GM23248 (cell line): ENCODE results near the gene NUP153. TPM values are rescaled to one million over a fixed set of nuclear protein-coding genes. Genes with fewer than 3 reads are reported as not detected.

ENCODE experiments used
- DNase-seq: peaks from one replicate; pipeline ENCODE4 v3.0.0-alpha.2; 2015
- H2AFZ ChIP-seq: fragments of 200-600 bp; sonication (generic); 2 replicates; pipeline ENCODE4 v1.6.1; 2016; ENCODE audit warnings: antibody characterized with exemption
- H3F3A ChIP-seq: fragments of 200-600 bp; sonication (generic); 2 replicates; pipeline ENCODE4 v1.6.1; 2016; ENCODE audit warnings: mild to moderate bottlenecking, antibody characterized with exemption, mixed run types; ENCODE audit not compliant: insufficient read depth
- H3K27ac ChIP-seq: fragments of 200-600 bp; sonication (generic); 2 replicates; pipeline ENCODE4 v1.5.1; 2016; ENCODE audit warnings: mild to moderate bottlenecking
- H3K27me3 ChIP-seq: fragments of 200-600 bp; sonication (generic); replicated peaks from 2 replicates; pipeline ENCODE4 v1.6.1; 2016; ENCODE audit warnings: mild to moderate bottlenecking; ENCODE audit not compliant: insufficient read depth
- H3K36me3 ChIP-seq: fragments of 200-600 bp; sonication (generic); 2 replicates; pipeline ENCODE4 v1.6.1; 2016; ENCODE audit warnings: low read depth, mild to moderate bottlenecking
- H3K4me1 ChIP-seq: fragments of 200-600 bp; sonication (generic); 2 replicates; pipeline ENCODE4 v1.6.1; 2016; ENCODE audit warnings: mild to moderate bottlenecking; ENCODE audit not compliant: insufficient read depth
- H3K4me2 ChIP-seq: fragments of 200-600 bp; sonication (generic); one replicate; pipeline ENCODE4 v1.6.1; 2016; ENCODE audit warnings: mild to moderate bottlenecking; ENCODE audit not compliant: unreplicated experiment
- H3K4me3 ChIP-seq: fragments of 200-600 bp; sonication (generic); 2 replicates; pipeline ENCODE4 v1.5.1; 2016; ENCODE audit warnings: mild to moderate bottlenecking
- H3K79me2 ChIP-seq: fragments of 200-600 bp; sonication (generic); 2 replicates; pipeline ENCODE4 v1.6.1; 2016; ENCODE audit warnings: mild to moderate bottlenecking; ENCODE audit not compliant: insufficient read depth
- H3K9ac ChIP-seq: fragments of 200-600 bp; sonication (generic); 2 replicates; pipeline ENCODE4 v1.6.1; 2016; ENCODE audit warnings: mild to moderate bottlenecking
- H3K9me2 ChIP-seq: fragments of 200-600 bp; sonication (generic); 2 replicates; pipeline ENCODE4 v1.6.1; 2016; ENCODE audit warnings: mixed run types, mild to moderate bottlenecking, moderate library complexity; ENCODE audit not compliant: insufficient read depth
- H3K9me3 ChIP-seq: fragments of 200-600 bp; sonication (generic); one replicate; pipeline ENCODE4 v1.6.1; 2017; ENCODE audit warnings: low read depth
- H4K20me1 ChIP-seq: fragments of 200-600 bp; sonication (generic); 2 replicates; pipeline ENCODE4 v1.6.0; 2016; ENCODE audit not compliant: insufficient read depth
- EZH2 ChIP-seq: fragments of 200-600 bp; sonication (generic); IDR thresholded peaks from 2 replicates; pipeline ENCODE4 v1.6.1; 2018; ENCODE audit warnings: antibody characterized with exemption, mild to moderate bottlenecking; ENCODE audit not compliant: insufficient read depth, poor library complexity, severe bottlenecking
- EZH2phosphoT487 ChIP-seq: fragments of 200-600 bp; sonication (generic); IDR thresholded peaks from 2 replicates; pipeline ENCODE4 v1.6.1; 2018; ENCODE audit warnings: antibody characterized with exemption, moderate library complexity, mild to moderate bottlenecking, low read depth; ENCODE audit not compliant: insufficient read depth
- WGBS, 2 experiments: methylation state at CpG; one replicate each; pipeline ENCODE4 v1.1.6; 2015 to 2017; ENCODE audit warnings: low lambda C conversion rate in 2 of 2, low coverage in 1 of 2; ENCODE audit errors: missing lambda C conversion rate in 2 of 2; 5-methylcytosine and 5-hydroxymethylcytosine counted together
- in situ Hi-C: fragments of 300-500 bp; cut with MboI; formaldehyde crosslinking; loops from 2 replicates; pipeline ENCODE4 v1.15.0; 2020
- polyA plus RNA-seq: library from polyadenylated mRNA; unstranded; fragments of >200 nt; fragmentation: Nextera tagmentation; extraction: Ambion mirVana; gene quantifications from 2 replicates; pipeline ENCODE4 v1.2.1, GENCODE V29; 2016
- total RNA-seq: library from RNA; depleted of rRNA; stranded (reverse); fragments of >200 nt; shearing (Covaris generic); gene quantifications from 2 replicates; pipeline ENCODE4 v1.2.3, GENCODE V29; 2014

The NUP153 gene
- total and polyA plus RNA-seq, 2 experiments from 2014 or later: 12.6 to 25.3 TPM

DNA sequence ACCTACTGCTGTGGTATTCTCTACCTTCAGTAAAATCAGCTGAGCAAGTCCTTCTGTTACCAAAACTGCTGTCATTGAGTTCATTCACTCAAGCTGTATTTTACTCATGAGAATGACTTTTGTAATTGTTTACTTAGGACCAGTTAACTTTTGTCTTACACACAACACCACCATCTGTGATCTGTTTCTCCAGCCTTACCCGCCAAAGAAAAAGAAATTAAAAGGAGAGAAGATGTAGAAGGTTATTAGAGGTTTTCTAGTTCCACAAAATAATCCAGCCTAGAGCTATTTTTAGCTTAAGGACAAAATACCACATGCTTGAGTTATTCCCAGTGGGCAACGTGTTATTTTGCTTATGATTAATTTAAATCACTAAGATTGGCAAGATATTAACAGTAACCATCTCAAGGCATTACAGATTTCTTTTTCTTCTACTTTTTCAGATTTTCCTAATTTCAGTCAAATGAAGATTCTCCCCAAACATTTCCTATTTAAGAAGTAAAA, 68.5 kb downstream of the NUP153 start:
- no peaks in the 10 kb centered on the region for H3K27me3 ChIP-seq
- no peaks in the 10 kb centered on the region for H3K9me2 ChIP-seq
- H3K9ac ChIP-seq: no peak overlapping the region
- TF ChIP-seq EZH2phosphoT487 (no peak), EZH2 (no peak)
- H3K27ac ChIP-seq: no peak overlapping the region
- no peak overlapping the region for H2AFZ ChIP-seq
- peaks cover 58% of the 10 kb centered on the region for H3K36me3 ChIP-seq
- in situ Hi-C loops: no loop called here
- 82 to 85% methylated on average over 2 of the region's 2 CpGs for WGBS, 2 experiments
- H3K4me3 ChIP-seq: no peak overlapping the region
- no peak for DNase-seq
- H3F3A ChIP-seq: peaks cover 7% of the 10 kb centered on the region
- no peaks in the 10 kb centered on the region for H3K4me1 ChIP-seq
- H3K79me2 ChIP-seq: peaks cover 99% of the 10 kb centered on the region
- no peak overlapping the region for H3K4me2 ChIP-seq
- H4K20me1 ChIP-seq: peaks cover 4% of the 10 kb centered on the region
- no peaks in the 10 kb centered on the region for H3K9me3 ChIP-seq

DNA sequence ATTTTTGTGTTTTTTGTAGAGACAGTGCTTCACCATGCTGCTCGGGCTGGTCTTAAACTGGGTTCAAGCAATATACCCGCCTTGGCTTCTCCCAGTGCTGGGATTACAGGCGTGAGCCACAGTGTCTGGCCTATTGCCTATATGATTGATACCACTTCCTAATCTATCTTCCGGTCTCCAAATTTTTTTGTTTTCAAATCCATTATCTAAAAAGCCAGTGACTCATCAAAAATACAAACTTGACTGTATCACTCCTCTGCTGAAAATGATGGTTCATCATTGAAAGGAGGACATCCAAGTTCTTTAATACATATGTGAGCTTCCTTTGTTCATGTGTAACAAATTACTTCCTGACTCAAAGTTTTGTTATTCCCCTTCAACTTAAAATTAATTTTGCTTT, 71.2 kb downstream of the NUP153 start:
- H3K9me3 ChIP-seq: no peaks in the 10 kb centered on the region
- in situ Hi-C loops: no loop called here
- no peak for DNase-seq
- H3K4me3 ChIP-seq: no peak overlapping the region
- H3K9me2 ChIP-seq: no peaks in the 10 kb centered on the region
- peaks cover 98% of the 10 kb centered on the region for H3K79me2 ChIP-seq
- H2AFZ ChIP-seq: no peak overlapping the region
- no peak overlapping the region for H3K4me2 ChIP-seq
- H3F3A ChIP-seq: peaks cover 7% of the 10 kb centered on the region; the same call in 1 of the 2 replicates
- no peak overlapping the region for H3K27ac ChIP-seq
- TF ChIP-seq EZH2phosphoT487 (no peak), EZH2 (no peak)
- no peaks in the 10 kb centered on the region for H3K27me3 ChIP-seq
- H3K4me1 ChIP-seq: no peaks in the 10 kb centered on the region
- H4K20me1 ChIP-seq: peaks cover 4% of the 10 kb centered on the region
- H3K9ac ChIP-seq: no peak overlapping the region
- H3K36me3 ChIP-seq: peaks cover 53% of the 10 kb centered on the region
- WGBS, 2 experiments: 75 to 83% methylated on average over 4 of the region's 4 CpGs

DNA sequence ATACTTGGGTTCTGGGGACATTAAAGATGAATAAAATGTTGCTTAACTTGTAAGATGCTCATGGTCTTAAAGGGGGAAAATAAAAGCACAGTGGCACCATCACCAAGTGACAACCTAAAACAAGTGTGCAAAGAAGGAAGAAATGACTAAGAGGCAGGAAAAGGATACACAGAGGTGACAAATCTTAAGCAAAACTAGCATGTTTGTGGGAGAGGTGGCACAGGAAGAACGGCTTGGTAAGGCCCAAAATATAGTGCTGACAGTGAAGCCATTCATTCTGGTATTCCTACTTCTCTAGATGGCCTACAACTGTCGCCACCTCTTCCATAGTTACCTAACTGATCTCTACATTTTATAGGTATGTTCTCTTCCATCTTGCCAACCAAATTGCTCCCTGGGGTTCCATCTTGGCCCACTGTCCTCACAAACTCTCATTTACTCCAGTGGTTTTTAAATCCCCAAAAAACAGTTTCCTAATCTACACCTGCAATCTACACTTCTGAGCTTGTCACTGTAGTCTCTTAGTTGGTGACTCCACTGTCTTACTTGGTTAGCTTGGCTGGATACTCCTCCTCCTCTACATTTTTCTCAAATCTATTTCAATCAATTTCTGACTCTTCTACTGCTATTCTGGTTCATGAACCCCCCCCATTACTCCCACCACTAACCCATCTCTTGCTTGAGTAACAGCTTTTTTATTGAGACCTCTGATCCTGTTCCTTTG, 73.1 kb downstream of the NUP153 start:
- Histone ChIP-seq H3K27me3 (no peaks in the 10 kb centered on the region), H3K9me2 (no peaks in the 10 kb centered on the region), H3K4me3 (no peak overlapping the region), H2AFZ (no peak overlapping the region), H3K4me1 (no peaks in the 10 kb centered on the region), H3K36me3 (peaks cover 48% of the 10 kb centered on the region), H3K4me2 (no peak overlapping the region), H3K9ac (no peak overlapping the region), H4K20me1 (peaks cover 4% of the 10 kb centered on the region), H3F3A (no peaks in the 10 kb centered on the region), H3K9me3 (no peaks in the 10 kb centered on the region), H3K27ac (no peak overlapping the region), H3K79me2 (peaks cover 90% of the 10 kb centered on the region)
- DNase-seq: no peak
- TF ChIP-seq EZH2: no peak
- no peak for TF ChIP-seq EZH2phosphoT487
- in situ Hi-C loops: no loop called here
- 92 to 98% methylated on average over 2 of the region's 2 CpGs for WGBS, 2 experiments

DNA sequence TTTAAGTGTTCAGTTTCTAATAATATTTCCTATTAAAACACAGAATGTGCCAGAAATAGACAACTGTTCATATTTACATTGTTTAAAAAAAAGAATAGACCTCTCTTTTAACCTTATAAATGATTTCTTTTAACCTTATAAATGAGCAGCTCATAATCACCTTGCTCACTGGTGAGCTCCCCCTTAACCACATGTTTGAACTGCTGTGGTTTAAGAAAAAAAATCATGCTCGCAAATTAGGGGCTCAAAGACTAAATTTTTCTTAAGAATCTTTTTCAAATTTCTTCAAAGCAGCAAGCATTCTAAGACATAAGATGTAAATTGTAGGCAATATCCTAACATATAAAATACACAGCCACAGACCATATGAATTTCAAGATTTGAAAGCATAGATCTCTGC, 73.8 kb downstream of the NUP153 start:
- Histone ChIP-seq H3K27ac (no peak overlapping the region), H3K4me1 (no peaks in the 10 kb centered on the region), H3K27me3 (no peaks in the 10 kb centered on the region), H3K9ac (no peak overlapping the region), H3F3A (no peaks in the 10 kb centered on the region), H3K4me3 (no peak overlapping the region), H3K36me3 (peaks cover 46% of the 10 kb centered on the region), H3K9me2 (no peaks in the 10 kb centered on the region), H3K4me2 (no peak overlapping the region), H3K79me2 (peaks cover 87% of the 10 kb centered on the region), H2AFZ (no peak overlapping the region), H4K20me1 (peaks cover under 1% of the 10 kb centered on the region; the same call in 1 of the 2 replicates), H3K9me3 (no peaks in the 10 kb centered on the region)
- in situ Hi-C loops: no loop called here
- no peak for DNase-seq
- TF ChIP-seq EZH2phosphoT487 (no peak), EZH2 (no peak)
- 91 to 93% methylated on average over 1 of the region's 1 CpG for WGBS, 2 experiments
